ENCODE results near the gene FAM50A. TPM values are rescaled to one million over a fixed set of nuclear protein-coding genes. Genes with fewer than 3 reads are reported as not detected.

FAM50A gene
- total and polyA plus RNA-seq, 2 donors (not counting 1 experiment from before 2014, with no cell fraction given), result 44.5 to 79.8 TPM

GRCh38 chrX:154409222-154409871 is 34.6 kb upstream of the FAM50A start, which contains the start of gene DNASE1L1:
DNASE1L1 (minus strand) TSS chrX:154409254; CDS start chrX:154405568, 3,686 bp downstream.
- H3K4me1 ChIP-seq (ENCODE audit: control insufficient read depth in 2 of 2, insufficient read depth in 2 of 2, low read length in 2 of 2), result peaks cover 8 to 38% of the 10 kb centered on the region in 2 donors
- Mint-ChIP-seq H3K4me1 (peaks cover 31% of the 10 kb centered on the region), H3K4me3 (peak within 1 kb of the TSS; percentile 79), H3K9me3 (ENCODE audit: insufficient read depth) (no peaks in the 10 kb centered on the region), H3K27ac (peak within 1 kb of the TSS; percentile 88), H3K27me3 (no peaks in the 10 kb centered on the region)
- H3K27ac ChIP-seq (ENCODE audit: low read length in 2 of 2), result peak within 1 kb of the TSS; percentile 69
- TF ChIP-seq CTCF (IDR thresholded peaks at IDR 0.05) (no peak), EZH2 (IDR thresholded peaks at IDR 0.05; ENCODE audit: borderline replicate concordance, insufficient read depth, low read depth, low read length, poor library complexity, severe bottlenecking) (no peak)
- ATAC-seq (ENCODE audit: low read depth), result peak; percentile 22
- H3K9ac ChIP-seq (ENCODE audit: low read length), result peak within 1 kb of the TSS; percentile 37
- ChIA-PET POLR2A (interaction anchor here (0.6 to 4.5 kb wide), 4 partner anchors 11 to 138 kb away, joined by 3 to 31 read pairs (median 3); partner anchors contain the start of genes IKBKG and RPL10), CTCF (interaction anchor here (0.6 to 2.4 kb wide), 4 partner anchors 10 to 605 kb away, joined by 3 to 7 read pairs (median 3); partner anchors contain the start of genes HCFC1 and RPL10)
- DNase-seq, result peak; percentile 37
- WGBS (ENCODE audit: insufficient coverage), result 23% methylated on average over 13 of the region's 26 CpGs
- no peaks in the 10 kb centered on the region for H3K27me3 ChIP-seq (replicated peaks in 1 of 4; ENCODE audit: control extremely low read depth in 1 of 4, control insufficient read depth in 3 of 4, insufficient read depth in 4 of 4, low read length in 3 of 4)
- H4K20me1 ChIP-seq (ENCODE audit: control insufficient read depth, insufficient read depth, low read length, poor library complexity, severe bottlenecking), result no peaks in the 10 kb centered on the region
- peak within 1 kb of the TSS; percentile 60 for H2AFZ ChIP-seq (ENCODE audit: insufficient read depth, low read depth, low read length, poor library complexity, severe bottlenecking)
- H3K4me2 ChIP-seq (replicated peaks; ENCODE audit: low read depth, low read length, poor library complexity, severe bottlenecking), result peak within 1 kb of the TSS; percentile 77
- H3K79me2 ChIP-seq (ENCODE audit: control insufficient read depth, insufficient read depth, low read length), result no peaks in the 10 kb centered on the region
- peak within 1 kb of the TSS; percentile 28 to 45 (median 36) for H3K4me3 ChIP-seq (ENCODE audit: control extremely low read depth in 1 of 5, extremely low read depth in 1 of 5, insufficient read depth in 1 of 5, low read depth in 2 of 5, low read length in 4 of 5)
- no peaks in the 10 kb centered on the region for H3K9me3 ChIP-seq (ENCODE audit: control extremely low read depth in 1 of 3, control insufficient read depth in 2 of 3, insufficient read depth in 1 of 3, low read length in 2 of 3)
- intact Hi-C loops (cut with micrococcal nuclease), result no loop called here
- no peaks in the 10 kb centered on the region for H3K36me3 ChIP-seq (replicated peaks in 1 of 2; ENCODE audit: control extremely low read depth in 1 of 2, control insufficient read depth in 1 of 2, extremely low read depth in 1 of 2, insufficient read depth in 2 of 2, low read length in 1 of 2)

- Mint-ChIP-seq H3K27ac (peak overlapping the region; percentile 88), H3K9me3 (ENCODE audit: insufficient read depth) (no peaks in the 10 kb centered on the region), H3K4me3 (peak overlapping the region; percentile 79), H3K4me1 (peaks cover 31% of the 10 kb centered on the region), H3K27me3 (no peaks in the 10 kb centered on the region)
- peaks cover 8 to 38% of the 10 kb centered on the region in 2 donors for H3K4me1 ChIP-seq (ENCODE audit: control insufficient read depth in 2 of 2, insufficient read depth in 2 of 2, low read length in 2 of 2)
- H3K4me3 ChIP-seq (ENCODE audit: control extremely low read depth in 1 of 5, extremely low read depth in 1 of 5, insufficient read depth in 1 of 5, low read depth in 2 of 5, low read length in 4 of 5), result peak overlapping the region in 4 of 5 experiments; percentile 59 to 79 (median 70)
- ChIA-PET POLR2A (interaction anchor here (0.5 to 4.5 kb wide), 12 partner anchors 13 to 486 kb away, joined by 3 to 31 read pairs (median 4); partner anchors contain the start of genes ARHGAP4, ATP6AP1, EMD and PLXNA3), CTCF (interaction anchor here (1.0 to 2.3 kb wide), 5 partner anchors 13 to 115 kb away, joined by 3 to 7 read pairs (median 3); partner anchors contain the start of gene SLC10A3)
- intact Hi-C loops (cut with micrococcal nuclease), result loop anchor here (2.0 to 5.0 kb wide), 2 partner anchors 45 to 79 kb away; partner anchors contain the start of genes PLXNA3 and SLC10A3
- TF ChIP-seq EZH2 (IDR thresholded peaks at IDR 0.05; ENCODE audit: borderline replicate concordance, insufficient read depth, low read depth, low read length, poor library complexity, severe bottlenecking) (no peak), CTCF (IDR thresholded peaks at IDR 0.05) (no peak)
- H4K20me1 ChIP-seq (ENCODE audit: control insufficient read depth, insufficient read depth, low read length, poor library complexity, severe bottlenecking), result no peaks in the 10 kb centered on the region
- H3K9ac ChIP-seq (ENCODE audit: low read length), result peak overlapping the region; percentile 70
- H3K9me3 ChIP-seq (ENCODE audit: control extremely low read depth in 1 of 3, control insufficient read depth in 2 of 3, insufficient read depth in 1 of 3, low read length in 2 of 3), result no peaks in the 10 kb centered on the region
- no peaks in the 10 kb centered on the region for H3K79me2 ChIP-seq (ENCODE audit: control insufficient read depth, insufficient read depth, low read length)
- ATAC-seq (ENCODE audit: low read depth), result peak; percentile 55
- H3K27me3 ChIP-seq (replicated peaks in 1 of 4; ENCODE audit: control extremely low read depth in 1 of 4, control insufficient read depth in 3 of 4, insufficient read depth in 4 of 4, low read length in 3 of 4), result no peaks in the 10 kb centered on the region
- no peaks in the 10 kb centered on the region for H3K36me3 ChIP-seq (replicated peaks in 1 of 2; ENCODE audit: control extremely low read depth in 1 of 2, control insufficient read depth in 1 of 2, extremely low read depth in 1 of 2, insufficient read depth in 2 of 2, low read length in 1 of 2)
- 2% methylated on average over 14 of the region's 29 CpGs for WGBS (ENCODE audit: insufficient coverage)
- peak overlapping the region; percentile 76 for H2AFZ ChIP-seq (ENCODE audit: insufficient read depth, low read depth, low read length, poor library complexity, severe bottlenecking)
- peak; percentile 52 for DNase-seq
- H3K27ac ChIP-seq (ENCODE audit: low read length in 2 of 2), result peak overlapping the region; percentile 73 to 79
- H3K4me2 ChIP-seq (replicated peaks; ENCODE audit: low read depth, low read length, poor library complexity, severe bottlenecking), result peak overlapping the region; percentile 87
Measured at GRCh38 chrX:154411981-154412340, 32.0 kb upstream of the FAM50A start.

Data from B cell (primary cell).